SH-SY5Y (cell line): ENCODE data around the gene USP15.

ENCODE experiments used
- GATA2 ChIP-seq: IDR thresholded peaks from 2 replicates; pipeline ENCODE4 v1.6.1; 2011; ENCODE audit warnings: mild to moderate bottlenecking, low read depth, low read length
- GATA3 ChIP-seq: IDR thresholded peaks from 2 replicates; pipeline ENCODE4 v1.6.1; 2011; ENCODE audit warnings: low read depth, mild to moderate bottlenecking, low read length, moderate library complexity

DNA sequence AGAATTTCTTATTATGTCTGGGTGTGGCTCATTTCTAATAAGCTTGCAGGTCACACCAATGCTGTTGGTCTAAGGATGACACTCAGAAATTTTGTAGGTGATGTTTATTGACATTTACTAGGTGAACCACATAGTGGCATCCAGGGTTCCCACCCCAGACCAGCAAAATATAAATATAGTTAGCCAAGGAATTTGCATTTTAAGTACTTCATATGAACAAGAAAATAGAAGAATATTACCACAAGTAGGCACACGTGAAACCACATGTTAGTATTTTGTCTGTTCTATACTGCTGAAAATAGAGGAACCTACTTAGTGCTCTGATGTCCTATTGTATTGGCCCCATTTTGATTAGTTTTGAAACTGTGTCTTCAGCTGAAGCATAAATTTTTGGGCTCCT lies 71.1 kb downstream of the USP15 start:
- TF ChIP-seq GATA2 (no peak), GATA3 (no peak)
